ENCODE results near the gene CPED1.
"Not testable (repeated sequence)": the region's sequence is repeated elsewhere in the genome, so short reads cannot be mapped to it uniquely, and the experiment has no call there.

The CPED1 gene

DNA sequence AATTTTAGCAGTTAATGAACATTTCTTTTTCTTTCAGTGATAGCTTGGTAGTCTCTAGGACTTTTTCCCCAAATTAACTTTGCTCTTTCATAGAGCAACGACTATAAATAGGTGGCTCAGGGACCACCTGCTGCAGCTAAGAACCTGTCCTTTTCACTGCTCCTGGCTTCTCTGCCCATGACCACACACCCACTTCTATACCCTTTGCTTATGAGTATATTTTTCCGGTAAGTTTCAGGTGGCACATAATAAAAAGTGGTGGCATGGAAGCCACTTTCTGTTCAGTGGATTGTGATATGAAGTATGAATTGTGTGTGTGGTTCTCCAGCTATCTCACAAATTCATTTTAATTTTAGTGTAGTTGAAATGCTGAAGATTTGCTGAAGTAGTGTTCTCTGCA lies 36.7 kb upstream of the CPED1 start:
- peak overlapping the region; percentile 58 for H3K4me3 ChIP-seq (ENCODE audit: low read length)
- no peaks in the 10 kb centered on the region for H3K4me1 ChIP-seq (ENCODE audit: control insufficient read depth, insufficient read depth, low read length)
- H3K36me3 ChIP-seq (ENCODE audit: control insufficient read depth, insufficient read depth, low read length), result peaks cover 5% of the 10 kb centered on the region

DNA sequence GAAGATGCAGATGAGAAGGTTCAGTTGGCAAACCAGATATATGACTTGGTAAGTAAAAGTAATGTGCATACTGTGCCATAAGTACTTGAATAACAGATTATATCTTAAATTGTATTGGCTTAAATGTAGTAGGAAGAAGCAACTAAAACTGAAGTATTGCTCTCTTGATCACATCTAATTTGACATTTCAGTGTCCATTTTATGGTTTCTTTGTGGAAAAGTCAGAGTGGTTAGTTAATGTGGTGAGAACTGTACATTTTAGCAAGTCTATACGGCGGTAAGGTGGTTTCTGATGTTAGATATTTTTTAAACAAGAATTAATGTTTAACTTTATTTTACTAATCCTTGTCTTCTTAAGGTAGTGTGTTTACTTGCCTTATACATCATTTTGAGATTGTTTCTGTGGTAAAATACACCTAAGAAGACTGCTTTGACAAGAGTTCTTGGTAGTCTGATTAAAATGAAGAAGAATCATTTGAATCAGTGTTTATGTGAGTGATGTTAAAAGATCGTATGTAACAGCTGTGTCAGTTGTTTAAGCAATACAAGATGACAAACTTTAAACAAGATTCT lies 32.8 kb upstream of the CPED1 start:
- Histone ChIP-seq H3K9me3 (ENCODE audit: control insufficient read depth, low read length) (no peaks in the 10 kb centered on the region), H3K4me1 (ENCODE audit: control insufficient read depth, insufficient read depth, low read length) (no peaks in the 10 kb centered on the region), H3K36me3 (ENCODE audit: control insufficient read depth, insufficient read depth, low read length) (peaks cover 5% of the 10 kb centered on the region), H3K9ac (ENCODE audit: low read length) (no peak overlapping the region), H3K27me3 (ENCODE audit: control insufficient read depth, insufficient read depth, low read length) (no peaks in the 10 kb centered on the region), H3K4me3 (ENCODE audit: low read length) (no peak overlapping the region)

More for the DNA sequence above, 36.7 kb upstream of the CPED1 start:
- H3K27me3 ChIP-seq (ENCODE audit: control insufficient read depth, insufficient read depth, low read length), result no peaks in the 10 kb centered on the region
- peak overlapping the region; percentile 85 for H3K9ac ChIP-seq (ENCODE audit: low read length)
- H3K9me3 ChIP-seq (ENCODE audit: control insufficient read depth, low read length), result no peaks in the 10 kb centered on the region

DNA sequence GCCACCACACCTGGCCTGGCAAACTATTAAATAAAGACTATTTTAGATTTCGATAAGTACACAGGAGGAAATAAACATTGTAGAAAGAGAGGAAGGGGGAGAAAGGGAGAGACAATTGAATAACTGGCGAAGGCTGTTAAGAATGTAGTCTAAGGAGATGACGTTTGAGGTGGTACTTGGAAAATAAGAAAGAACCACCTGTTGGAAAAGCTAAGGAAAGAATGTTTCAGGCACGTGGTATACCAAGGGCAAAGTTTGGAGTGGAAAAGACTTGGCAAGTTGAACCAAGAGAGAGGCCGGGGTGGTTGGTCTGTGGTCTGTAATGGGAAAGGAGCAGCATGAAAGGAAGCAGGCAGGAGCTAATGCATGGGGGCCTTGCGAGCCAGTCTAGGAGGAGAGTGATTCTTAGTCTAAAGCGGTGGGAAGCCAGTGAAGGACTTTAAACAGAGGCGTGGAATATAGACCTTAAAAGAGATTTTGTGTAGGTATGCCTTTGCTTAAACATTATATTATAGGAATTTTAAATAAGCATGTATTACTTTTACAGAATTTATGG lies 28.5 kb upstream of the CPED1 start:
- H3K9ac ChIP-seq (ENCODE audit: low read length), result no peak overlapping the region
- no peaks in the 10 kb centered on the region for H3K36me3 ChIP-seq (ENCODE audit: control insufficient read depth, insufficient read depth, low read length)
- H3K9me3 ChIP-seq (ENCODE audit: control insufficient read depth, low read length), result no peaks in the 10 kb centered on the region
- H3K4me1 ChIP-seq (ENCODE audit: control insufficient read depth, insufficient read depth, low read length), result no peaks in the 10 kb centered on the region
- H3K27me3 ChIP-seq (ENCODE audit: control insufficient read depth, insufficient read depth, low read length), result no peaks in the 10 kb centered on the region
- no peak overlapping the region for H3K4me3 ChIP-seq (ENCODE audit: low read length)

DNA sequence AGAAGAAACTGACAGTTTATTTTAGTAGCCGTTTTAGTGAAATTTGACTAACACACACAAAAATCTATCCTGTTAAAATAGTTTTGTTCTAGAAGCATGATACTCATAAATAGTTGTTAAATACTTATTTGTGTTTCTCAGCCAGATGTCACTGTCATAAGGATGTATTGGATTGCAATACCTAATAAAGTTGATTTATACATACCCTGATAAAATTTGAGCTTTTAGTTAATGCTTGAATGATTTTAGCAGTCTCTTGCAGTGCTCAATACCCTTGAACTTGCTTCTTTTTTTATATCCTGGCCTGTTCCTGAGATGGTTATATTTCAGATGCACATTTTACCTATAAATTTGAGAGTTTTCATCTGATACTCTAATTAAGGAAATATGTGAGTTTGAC lies 27.8 kb upstream of the CPED1 start:
- Histone ChIP-seq H3K27me3 (ENCODE audit: control insufficient read depth, insufficient read depth, low read length) (no peaks in the 10 kb centered on the region), H3K36me3 (ENCODE audit: control insufficient read depth, insufficient read depth, low read length) (no peaks in the 10 kb centered on the region), H3K4me1 (ENCODE audit: control insufficient read depth, insufficient read depth, low read length) (no peaks in the 10 kb centered on the region), H3K4me3 (ENCODE audit: low read length) (no peak overlapping the region), H3K9ac (ENCODE audit: low read length) (no peak overlapping the region), H3K9me3 (ENCODE audit: control insufficient read depth, low read length) (no peaks in the 10 kb centered on the region)

DNA sequence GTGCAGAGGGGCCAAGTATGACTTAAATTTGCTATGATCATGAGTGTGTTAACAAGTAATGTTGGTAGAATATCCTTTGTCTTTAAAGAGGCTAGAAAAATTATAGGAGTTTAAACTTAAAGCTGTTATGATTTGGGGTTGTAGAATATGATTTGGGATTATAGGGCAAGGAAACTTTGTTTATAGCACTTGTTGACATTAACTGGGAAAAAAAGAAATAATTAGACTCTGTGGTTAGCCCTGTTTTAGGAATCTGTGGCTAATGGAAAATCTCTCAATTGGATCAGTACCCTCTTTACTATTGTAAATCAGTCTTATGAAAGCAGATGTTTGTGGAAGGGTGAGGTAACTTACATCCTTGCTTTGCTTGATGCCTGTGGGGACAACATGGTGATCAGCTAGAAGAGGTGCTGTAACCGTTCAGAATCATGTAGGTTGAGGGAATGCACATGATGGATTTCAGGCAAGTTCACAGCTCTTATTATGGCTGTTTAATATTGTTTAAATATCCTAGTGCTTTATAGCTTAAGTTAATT lies 26.8 kb upstream of the CPED1 start:
- Histone ChIP-seq H3K9ac (ENCODE audit: low read length) (no peak overlapping the region), H3K9me3 (ENCODE audit: control insufficient read depth, low read length) (no peaks in the 10 kb centered on the region), H3K4me1 (ENCODE audit: control insufficient read depth, insufficient read depth, low read length) (no peaks in the 10 kb centered on the region), H3K36me3 (ENCODE audit: control insufficient read depth, insufficient read depth, low read length) (peaks cover under 1% of the 10 kb centered on the region), H3K4me3 (ENCODE audit: low read length) (no peak overlapping the region), H3K27me3 (ENCODE audit: control insufficient read depth, insufficient read depth, low read length) (no peaks in the 10 kb centered on the region)

DNA sequence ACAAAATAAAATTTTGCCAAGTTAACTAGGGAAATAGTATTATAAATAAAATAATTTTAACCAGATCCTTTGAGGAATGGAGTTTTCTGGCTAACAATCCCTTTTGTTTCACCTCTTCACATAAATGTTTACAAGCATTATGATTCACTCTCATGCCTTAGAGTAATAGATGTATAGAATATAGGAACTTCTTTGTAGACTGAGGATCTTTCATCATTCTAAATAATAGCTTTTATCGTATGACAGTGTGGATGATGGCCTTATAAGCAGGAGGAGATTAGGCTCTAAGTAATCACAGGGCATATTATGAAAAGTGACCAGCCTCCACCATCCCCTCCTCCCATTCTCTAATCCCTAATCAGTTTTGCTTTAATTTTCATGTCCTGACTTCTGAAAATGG lies 24.4 kb upstream of the CPED1 start:
- Histone ChIP-seq H3K4me3 (ENCODE audit: low read length) (no peak overlapping the region), H3K9ac (ENCODE audit: low read length) (no peak overlapping the region), H3K4me1 (ENCODE audit: control insufficient read depth, insufficient read depth, low read length) (no peaks in the 10 kb centered on the region), H3K9me3 (ENCODE audit: control insufficient read depth, low read length) (no peaks in the 10 kb centered on the region), H3K36me3 (ENCODE audit: control insufficient read depth, insufficient read depth, low read length) (peaks cover 4% of the 10 kb centered on the region), H3K27me3 (ENCODE audit: control insufficient read depth, insufficient read depth, low read length) (no peaks in the 10 kb centered on the region)

DNA sequence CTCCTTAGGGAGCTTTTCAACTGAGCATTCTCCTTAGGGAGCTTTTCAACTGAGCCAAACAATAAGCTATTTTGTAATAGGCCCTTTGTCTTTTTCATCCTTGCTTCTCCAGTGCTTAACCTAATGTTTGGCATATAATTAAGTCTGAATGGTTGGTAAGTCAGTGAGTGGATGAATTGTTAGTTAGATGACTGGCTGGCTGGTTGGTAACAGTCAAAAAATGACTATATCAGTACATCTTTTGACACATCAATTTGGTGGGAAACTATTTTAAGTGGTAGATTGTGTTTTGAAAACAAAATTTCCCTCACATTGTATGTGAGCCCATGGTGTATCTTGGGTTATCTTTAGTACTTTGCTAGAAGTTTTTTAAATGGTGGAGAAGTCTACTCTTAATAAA lies 21.6 kb upstream of the CPED1 start:
- H3K9me3 ChIP-seq (ENCODE audit: control insufficient read depth, low read length), result no peaks in the 10 kb centered on the region
- no peak overlapping the region for H3K9ac ChIP-seq (ENCODE audit: low read length)
- no peaks in the 10 kb centered on the region for H3K4me1 ChIP-seq (ENCODE audit: control insufficient read depth, insufficient read depth, low read length)
- peaks cover 4% of the 10 kb centered on the region for H3K36me3 ChIP-seq (ENCODE audit: control insufficient read depth, insufficient read depth, low read length)
- H3K4me3 ChIP-seq (ENCODE audit: low read length), result no peak overlapping the region
- H3K27me3 ChIP-seq (ENCODE audit: control insufficient read depth, insufficient read depth, low read length), result no peaks in the 10 kb centered on the region

DNA sequence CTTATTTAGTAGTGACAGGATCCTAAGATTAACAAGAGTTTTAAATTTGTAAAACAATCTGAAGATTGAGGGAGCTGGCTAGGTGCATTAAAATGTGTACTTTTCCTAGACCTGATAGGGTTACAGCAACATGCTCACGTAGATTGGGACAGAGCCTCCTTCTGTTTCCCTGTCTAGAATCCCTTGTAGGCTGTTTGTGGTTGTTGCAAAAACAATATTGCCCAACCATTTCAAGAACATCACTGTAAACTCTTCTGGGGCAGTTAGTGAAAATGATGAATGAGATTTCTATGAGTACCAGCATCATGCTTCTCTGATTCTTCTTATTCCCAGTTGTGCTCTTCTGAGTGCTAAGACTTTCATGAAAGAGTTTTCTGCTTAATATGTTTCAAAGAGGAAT lies 14.7 kb upstream of the CPED1 start:
- Histone ChIP-seq H3K9ac (ENCODE audit: low read length) (no peak overlapping the region), H3K9me3 (ENCODE audit: control insufficient read depth, low read length) (no peaks in the 10 kb centered on the region), H3K27me3 (ENCODE audit: control insufficient read depth, insufficient read depth, low read length) (no peaks in the 10 kb centered on the region), H3K36me3 (ENCODE audit: control insufficient read depth, insufficient read depth, low read length) (peaks cover 7% of the 10 kb centered on the region), H3K4me1 (ENCODE audit: control insufficient read depth, insufficient read depth, low read length) (no peaks in the 10 kb centered on the region), H3K4me3 (ENCODE audit: low read length) (no peak overlapping the region)

DNA sequence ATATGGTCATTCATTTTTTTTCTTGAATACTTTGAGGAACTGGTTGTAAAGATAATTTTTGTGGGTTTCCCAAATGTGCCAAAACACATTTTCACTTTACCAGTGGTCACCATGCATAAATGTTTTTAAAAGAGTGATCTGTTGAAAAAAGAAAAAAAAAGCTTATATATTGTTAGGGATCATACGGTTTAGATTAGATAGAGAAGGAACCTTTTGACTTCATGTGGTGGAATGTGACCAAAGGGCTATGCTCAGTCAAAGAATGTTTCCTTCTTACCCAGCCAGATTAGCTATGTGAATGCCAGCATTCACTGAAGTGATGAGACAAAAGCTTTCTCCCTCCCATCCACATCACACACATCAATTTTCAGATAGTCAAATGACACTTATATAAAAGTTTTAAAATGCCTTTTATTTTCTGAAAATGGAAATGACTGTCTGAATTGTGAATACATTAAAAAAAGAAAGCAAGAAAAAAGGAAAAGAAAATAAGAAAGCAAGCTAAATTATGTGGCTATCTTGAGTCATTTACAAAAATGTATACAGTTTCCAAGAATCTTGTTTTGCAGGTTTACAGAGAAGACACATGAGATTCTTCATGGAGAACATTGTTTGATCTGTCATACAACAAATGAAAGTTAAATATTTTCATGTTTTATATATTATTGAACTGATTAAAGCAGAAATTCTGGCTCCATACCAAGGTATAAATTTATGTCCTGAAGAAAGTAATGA lies 8.6 kb upstream of the CPED1 start:
- H3K27me3 ChIP-seq (ENCODE audit: control insufficient read depth, insufficient read depth, low read length), result no peaks in the 10 kb centered on the region
- H3K4me3 ChIP-seq (ENCODE audit: low read length), result no peak overlapping the region
- H3K9me3 ChIP-seq (ENCODE audit: control insufficient read depth, low read length), result no peaks in the 10 kb centered on the region
- no peaks in the 10 kb centered on the region for H3K36me3 ChIP-seq (ENCODE audit: control insufficient read depth, insufficient read depth, low read length)
- H3K9ac ChIP-seq (ENCODE audit: low read length), result no peak overlapping the region
- H3K4me1 ChIP-seq (ENCODE audit: control insufficient read depth, insufficient read depth, low read length), result no peaks in the 10 kb centered on the region

DNA sequence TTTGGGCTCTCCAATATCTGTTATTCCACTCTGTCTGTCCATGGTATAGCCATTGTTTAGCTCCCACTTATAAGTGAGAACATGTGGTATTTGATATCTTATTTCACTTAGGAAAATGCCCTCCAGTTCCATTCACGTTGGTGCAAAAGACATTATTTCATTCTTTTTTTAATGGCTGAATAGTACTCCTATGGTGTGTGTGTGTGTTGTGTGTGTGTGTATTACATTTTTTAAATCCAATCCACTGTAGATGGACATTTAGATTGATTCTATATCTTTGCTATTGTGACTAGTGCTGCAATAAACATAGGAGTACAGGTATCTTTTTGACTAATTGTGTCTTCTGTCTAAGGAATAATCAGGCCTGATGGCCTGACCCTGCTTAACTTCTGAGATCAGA lies 7.4 kb upstream of the CPED1 start:
- no peaks in the 10 kb centered on the region for H3K36me3 ChIP-seq (ENCODE audit: control insufficient read depth, insufficient read depth, low read length)
- H3K9me3 ChIP-seq (ENCODE audit: control insufficient read depth, low read length), result no peaks in the 10 kb centered on the region
- H3K27me3 ChIP-seq (ENCODE audit: control insufficient read depth, insufficient read depth, low read length), result no peaks in the 10 kb centered on the region
- no peak overlapping the region for H3K9ac ChIP-seq (ENCODE audit: low read length)
- H3K4me3 ChIP-seq (ENCODE audit: low read length), result no peak overlapping the region
- no peaks in the 10 kb centered on the region for H3K4me1 ChIP-seq (ENCODE audit: control insufficient read depth, insufficient read depth, low read length)

DNA sequence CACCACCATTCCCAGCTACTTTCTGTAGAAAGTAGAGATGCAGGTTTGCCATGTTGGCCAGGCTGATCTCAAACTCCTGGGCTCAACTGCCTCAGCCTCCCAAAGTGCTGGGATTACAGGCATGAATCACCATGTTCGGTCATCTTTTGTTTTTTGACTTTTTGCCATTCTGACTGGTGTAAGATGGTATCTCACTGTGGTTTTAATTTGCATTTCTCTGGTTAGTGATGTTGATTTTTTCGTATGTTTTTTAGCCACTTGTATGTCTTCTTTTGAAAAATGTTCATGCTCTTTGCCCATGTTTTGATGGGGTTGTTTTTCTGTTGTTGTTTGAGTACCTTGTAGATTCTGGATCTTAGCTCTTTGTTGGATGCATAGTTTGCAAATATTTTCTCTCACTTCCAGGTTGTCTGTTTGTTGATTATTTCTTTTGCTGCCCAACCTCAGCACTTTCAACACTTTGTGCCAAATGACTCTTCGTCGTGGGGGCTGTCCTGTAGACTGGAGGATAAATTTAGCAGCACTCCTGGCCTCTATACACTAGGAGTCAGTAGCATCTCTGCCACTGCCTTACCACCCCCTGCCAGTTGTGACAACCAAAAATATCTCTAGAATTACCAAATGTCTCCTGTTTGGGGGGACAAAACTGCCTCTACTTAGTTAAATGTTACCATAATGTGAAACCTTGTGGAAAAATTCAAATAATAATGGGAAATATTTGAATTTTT lies 6.5 kb upstream of the CPED1 start:
- H3K27me3 ChIP-seq (ENCODE audit: control insufficient read depth, insufficient read depth, low read length), result no peaks in the 10 kb centered on the region
- H3K9me3 ChIP-seq (ENCODE audit: control insufficient read depth, low read length), result no peaks in the 10 kb centered on the region
- no peaks in the 10 kb centered on the region for H3K4me1 ChIP-seq (ENCODE audit: control insufficient read depth, insufficient read depth, low read length)
- no peak overlapping the region for H3K4me3 ChIP-seq (ENCODE audit: low read length)
- no peak overlapping the region for H3K9ac ChIP-seq (ENCODE audit: low read length)
- no peaks in the 10 kb centered on the region for H3K36me3 ChIP-seq (ENCODE audit: control insufficient read depth, insufficient read depth, low read length)

DNA sequence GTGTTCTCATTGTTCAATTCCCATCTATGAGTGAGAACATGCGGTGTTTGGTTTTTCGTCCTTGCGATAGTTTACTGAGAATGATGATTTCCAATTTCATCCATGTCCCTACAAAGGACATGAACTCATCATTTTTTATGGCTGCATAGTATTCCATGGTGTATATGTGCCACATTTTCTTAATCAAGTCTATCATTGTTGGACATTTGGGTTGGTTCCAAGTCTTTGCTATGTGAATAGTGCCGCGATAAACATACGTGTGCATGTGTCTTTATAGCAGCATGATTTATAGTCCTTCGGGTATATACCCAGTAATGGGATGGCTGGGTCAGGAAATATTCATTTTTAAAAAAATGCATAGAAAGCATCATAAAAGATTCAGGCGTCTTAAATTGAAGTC lies 4.9 kb upstream of the CPED1 start:
- not testable (repeated sequence) for H3K9ac ChIP-seq (ENCODE audit: low read length); H3K9me3 ChIP-seq (ENCODE audit: control insufficient read depth, low read length); H3K4me1 ChIP-seq (ENCODE audit: control insufficient read depth, insufficient read depth, low read length); H3K27me3 ChIP-seq (ENCODE audit: control insufficient read depth, insufficient read depth, low read length); H3K4me3 ChIP-seq (ENCODE audit: low read length); H3K36me3 ChIP-seq (ENCODE audit: control insufficient read depth, insufficient read depth, low read length)

Measured in mucosa of stomach (tissue), 1 donor.